Measurements from ENCODE around the gene ADISSP. TPM values are rescaled to one million over a fixed set of nuclear protein-coding genes. Genes with fewer than 3 reads are reported as not detected.

The ADISSP gene
- total and polyA plus RNA-seq, 9 of the 15 experiments (the other 6 are each of a cell fraction or from before 2014, with no cell fraction given) = 1.4 to 70.6 (median 23.4) TPM

GRCh38 chr20:3732327-3733118 is 35.0 kb downstream of the ADISSP start, which contains the start of gene HSPA12B:
TSS of gene HSPA12B (plus strand) at chr20:3732685. CDS start at chr20:3738675, 5,990 bp downstream.
- Histone ChIP-seq H3K79me2 (ENCODE audit: control insufficient read depth, insufficient read depth, low read length) (no peaks in the 10 kb centered on the region), H3K27me3 (ENCODE audit: control insufficient read depth in 2 of 2, insufficient read depth in 2 of 2, low read length in 2 of 2) (peaks cover 1 to 29% of the 10 kb centered on the region in 2 experiments; a peak in 3 of 5 replicates), H3K4me1 (replicated peaks in 1 of 2; ENCODE audit: control insufficient read depth in 2 of 2, insufficient read depth in 2 of 2, low read length in 2 of 2) (peaks cover 5 to 13% of the 10 kb centered on the region in 2 experiments; a peak in 4 of 5 replicates), H4K20me1 (replicated peaks; ENCODE audit: control insufficient read depth, insufficient read depth, low read length) (no peaks in the 10 kb centered on the region), H3K9me3 (replicated peaks; ENCODE audit: control insufficient read depth, insufficient read depth, low read depth, low read length) (no peaks in the 10 kb centered on the region), H3K27ac (ENCODE audit: extremely low read depth, low read depth, low read length) (no peak within 1 kb of the TSS), H3K4me3 (no peak within 1 kb of the TSS), H2AFZ (ENCODE audit: low read depth, low read length) (no peak within 1 kb of the TSS), H3K9me1 (ENCODE audit: control insufficient read depth, insufficient read depth, low read length) (no peaks in the 10 kb centered on the region), H3K9ac (ENCODE audit: insufficient read depth in 1 of 2, low read depth in 2 of 2, low read length in 2 of 2) (no peak within 1 kb of the TSS; a peak in 1 of 4 replicates), H3K36me3 (ENCODE audit: control insufficient read depth, insufficient read depth, low read length) (no peaks in the 10 kb centered on the region), H3K4me2 (ENCODE audit: insufficient read depth, low read length) (no peak within 1 kb of the TSS)
- FAIRE-seq = no peak
- TF ChIP-seq E2F6 (IDR thresholded peaks at IDR 0.05; ENCODE audit: borderline replicate concordance in 1 of 2, extremely low read depth in 1 of 2, insufficient read depth in 1 of 2, insufficient read length in 1 of 2, low read depth in 1 of 2, low read length in 1 of 2, poor library complexity in 1 of 2, severe bottlenecking in 1 of 2) = peak in 1 of 2 experiments; percentile 72
- peak; percentile 58; the same call in 1 of the 2 replicates for TF ChIP-seq ZBTB7A (IDR thresholded peaks at IDR 0.05; ENCODE audit: borderline replicate concordance, control insufficient read depth, low read depth, low read length)
- TF ChIP-seq TGIF2 (CRISPR knock-in tag; IDR thresholded peaks at IDR 0.05) = no peak
- CTCF ChIA-PET (ENCODE audit: low intra/inter-chr PET ratio) = no interaction called here
- peak; percentile 43; the same call in 2 of the 3 replicates for ATAC-seq
- in situ Hi-C loops (cut with MboI) (no loop called here), intact Hi-C loops (cut with micrococcal nuclease) (no loop called here)
- WGBS (ENCODE audit: insufficient coverage, low coverage, missing lambda C conversion rate) = 81% methylated on average over 5 of the region's 67 CpGs
- no TSS peak for BruUV-seq (replicated peaks)
- POLR2A ChIA-PET = interaction anchor here (1.1 kb wide), 1 partner anchor 9 kb away, joined by 4 read pairs; no protein-coding TSS in a partner anchor
- DNase-seq (ENCODE audit: extremely low read depth in 1 of 4, low spot score in 3 of 4) = peak in 2 of 4 experiments; percentile 81 to 83

Data from K562 (cell line).